DMS 273 treated with DMSO at 0.1 percent for 48 hours (cell line): ENCODE results near the gene PALM3.
"Not testable (repeated sequence)": the region's sequence is repeated elsewhere in the genome, so short reads cannot be mapped to it uniquely, and the experiment has no call there.

Source experiments
- DNase-seq: peaks from one replicate; lab custom pipeline; 2025; lab: John Stamatoyannopoulos, UW

PALM3 gene

GRCh38 chr19:14030997-14031718 is 30.7 kb downstream of the PALM3 start:
- DNase-seq = no peak

- no peak for DNase-seq
These were observed 33.0 kb downstream of the PALM3 start for GRCh38 chr19:14028901-14029300.

- no peak for DNase-seq
These were observed 33.9 kb downstream of the PALM3 start, which contains the start of gene RLN3 for GRCh38 chr19:14027856-14028450. RLN3 (plus strand) TSS chr19:14028148; CDS start chr19:14028205, 57 bp downstream.

- not testable (repeated sequence) for DNase-seq
These were observed 35.2 kb downstream of the PALM3 start for GRCh38 chr19:14026652-14027192.

- peak; percentile 31 for DNase-seq
These were observed 38.3 kb downstream of the PALM3 start for GRCh38 chr19:14023404-14024235.

GRCh38 chr19:14022469-14022868 is 39.4 kb downstream of the PALM3 start:
- no peak for DNase-seq

GRCh38 chr19:14021474-14021873 is 40.4 kb downstream of the PALM3 start:
- peak; percentile 8 for DNase-seq

GRCh38 chr19:14019739-14020138 is 42.1 kb downstream of the PALM3 start:
- DNase-seq = not testable (repeated sequence)

GRCh38 chr19:14019100-14019499 is 42.8 kb downstream of the PALM3 start:
- DNase-seq = no peak

GRCh38 chr19:14015524-14016035 is 46.3 kb downstream of the PALM3 start:
- DNase-seq = no peak

GRCh38 chr19:14012378-14012915 is 49.4 kb downstream of the PALM3 start:
- DNase-seq = no peak

GRCh38 chr19:14006766-14007562 is 54.9 kb downstream of the PALM3 start:
- no peak for DNase-seq

- peak; percentile 100 for DNase-seq
These were observed 55.7 kb downstream of the PALM3 start, which contains the start of gene RFX1 for GRCh38 chr19:14006085-14006765. RFX1 (minus strand) TSS chr19:14006320; CDS start chr19:13993843, 12,477 bp downstream.

GRCh38 chr19:14005349-14006084 is 56.4 kb downstream of the PALM3 start:
- peak; percentile 23 for DNase-seq

- DNase-seq = no peak
These were observed 57.1 kb downstream of the PALM3 start for GRCh38 chr19:14004619-14005348.
